HCT116 (cell line): Measurements from ENCODE around the gene SMC4. TPM values are rescaled to one million over a fixed set of nuclear protein-coding genes. Genes with fewer than 3 reads are reported as not detected.
A peak's percentile ranks its signal among the peaks of the same experiment; 100 is the strongest.

ENCODE experiments used
- ATAC-seq: fragments of 200-7000 bp; cut with Tn5 transposase; 2 replicates; pipeline ENCODE4 v1.9.1; 2020; ENCODE audit warnings: mild to moderate bottlenecking, moderate library complexity
- BruUV-seq: library from RNA; stranded (reverse); fragments of 400-500 nt; replicated peaks from 2 replicates; lab custom pipeline; 2021; lab: Mats Ljungman, UMichigan
- CTCF ChIA-PET: fragments of 300-600 bp; sonication (Branson Sonifier 250); formaldehyde crosslinking; loops from one replicate; lab custom pipeline; 2021; ENCODE audit warnings: antibody characterized with exemption; lab: Charles Lee
- POLR2A ChIA-PET: fragments of 300-600, 350-600 bp; sonication (Branson Sonifier 250); formaldehyde crosslinking; loops from one replicate; lab custom pipeline; 2021; ENCODE audit warnings: antibody characterized with exemption; lab: Charles Lee
- RAD21 ChIA-PET, 2 experiments: fragments of 300-600 bp; sonication (Branson Sonifier 250); formaldehyde crosslinking; loops; one replicate each; lab custom pipeline; 2023; ENCODE audit warnings: low total read pairs in 2 of 2; ENCODE audit not compliant: uncharacterized antibody in 2 of 2, unreplicated experiment in 2 of 2, low non-redundant PET in 1 of 2; lab: Charles Lee
- DNase-seq: peaks from one replicate; pipeline ENCODE4 v3.0.0-alpha.2; 2010; ENCODE audit warnings: low read depth, low spot score
- H2AFZ ChIP-seq: fragments of 200-600 bp; shearing (Covaris generic), sonication (generic); 2 replicates; pipeline ENCODE4 v1.6.1; 2017; ENCODE audit warnings: low read depth, mixed run types, mixed read lengths, antibody characterized with exemption, low read length; ENCODE audit not compliant: poor library complexity, severe bottlenecking
- H3K27ac ChIP-seq: 2 replicates; pipeline ENCODE4 v1.5.1; 2012; ENCODE audit warnings: low read depth, low read length
- H3K27me3 ChIP-seq: fragments of 200-600 bp; sonication (generic); 2 replicates; pipeline ENCODE4 v1.6.1; 2016; ENCODE audit warnings: mixed run types, low read length, mixed read lengths; ENCODE audit not compliant: insufficient read depth
- H3K36me3 ChIP-seq, 2 experiments: fragments of 200-500 bp in 1 of 2; fragments of 200-600 bp in 1 of 2; sonication (Bioruptor generic) in 1 of 2; sonication (generic) in 1 of 2; 2 replicates each; pipeline versions ENCODE4 v1.5.1 to v1.6.1; 2014 to 2016; ENCODE audit warnings: low read length in 2 of 2, inconsistent platforms in 1 of 2, mixed read lengths in 1 of 2, mixed run types in 1 of 2; ENCODE audit not compliant: insufficient read depth in 2 of 2, control insufficient read depth in 1 of 2
- H3K4me1 ChIP-seq, 2 experiments: fragments of 200-600 bp in 1 of 2; sonication (generic) in 1 of 2; 2 replicates each; pipeline versions ENCODE4 v1.5.1 to v1.6.1; 2012 to 2017; ENCODE audit warnings: low read length in 2 of 2, inconsistent platforms in 1 of 2, mild to moderate bottlenecking in 1 of 2, mixed read lengths in 1 of 2, mixed run types in 1 of 2, moderate library complexity in 1 of 2; ENCODE audit not compliant: insufficient read depth in 2 of 2, control insufficient read depth in 1 of 2
- H3K4me2 ChIP-seq: fragments of 200-600 bp; sonication (generic); 2 replicates; pipeline ENCODE4 v1.6.1; 2017; ENCODE audit warnings: mixed run types, low read length, mixed read lengths
- H3K4me3 ChIP-seq, 2 experiments: fragments of 200-600 bp in 1 of 2; sonication (generic) in 1 of 2; replicated peaks in 1 of 2; 2 replicates each; pipeline ENCODE4 v1.5.1; 2011 to 2016; ENCODE audit warnings: low read length in 2 of 2, control low read depth in 1 of 2, low read depth in 1 of 2, mild to moderate bottlenecking in 1 of 2, mixed read lengths in 1 of 2, mixed run types in 1 of 2
- H3K79me2 ChIP-seq: fragments of 200-600 bp; sonication (generic); 2 replicates; pipeline ENCODE4 v1.6.1; 2017; ENCODE audit warnings: mild to moderate bottlenecking, mixed run types, low read length, moderate library complexity, mixed read lengths; ENCODE audit not compliant: insufficient read depth
- H3K9ac ChIP-seq: fragments of 200-600 bp; sonication (generic); 2 replicates; pipeline ENCODE4 v1.6.1; 2016; ENCODE audit warnings: low read length, mixed read lengths
- H3K9me2 ChIP-seq: fragments of 200-600 bp; sonication (generic), shearing (Covaris generic); 2 replicates; pipeline ENCODE4 v1.6.1; 2017; ENCODE audit warnings: mixed run types, mild to moderate bottlenecking, moderate library complexity; ENCODE audit not compliant: insufficient read depth
- H3K9me3 ChIP-seq, 2 experiments: fragments of 200-500 bp in 1 of 2; fragments of 200-600 bp in 1 of 2; sonication (Bioruptor generic) in 1 of 2; sonication (generic) in 1 of 2; 2 replicates each; pipeline ENCODE4 v1.6.1; 2014 to 2017; ENCODE audit warnings: low read length in 2 of 2, mixed read lengths in 2 of 2, inconsistent platforms in 1 of 2, low read depth in 1 of 2, mild to moderate bottlenecking in 1 of 2, mixed run types in 1 of 2, moderate library complexity in 1 of 2; ENCODE audit not compliant: control insufficient read depth in 1 of 2, insufficient read depth in 1 of 2
- H4K20me1 ChIP-seq: fragments of 200-600 bp; sonication (generic), shearing (Covaris generic); 2 replicates; pipeline ENCODE4 v1.6.1; 2017; ENCODE audit warnings: mixed run types, mild to moderate bottlenecking, moderate library complexity; ENCODE audit not compliant: insufficient read depth
- EZH2 ChIP-seq: fragments of 200-600 bp; sonication (generic); IDR thresholded peaks from 2 replicates; pipeline ENCODE4 v1.6.1; 2017; ENCODE audit warnings: antibody characterized with exemption, mixed run types
- EZH2phosphoT487 ChIP-seq: fragments of 200-600 bp; IDR thresholded peaks from 2 replicates; pipeline ENCODE4 v1.6.1; 2018; ENCODE audit warnings: antibody characterized with exemption, borderline replicate concordance
- FOSL1 ChIP-seq: IDR thresholded peaks from 2 replicates; pipeline ENCODE4 v1.6.1; 2012; ENCODE audit warnings: low read depth
- REST ChIP-seq: IDR thresholded peaks from 2 replicates; pipeline ENCODE4 v1.6.1; 2012; ENCODE audit warnings: low read depth
- SIN3A ChIP-seq: IDR thresholded peaks from 2 replicates; pipeline ENCODE4 v1.6.1; 2012; ENCODE audit warnings: low read depth
- intact Hi-C: fragments of 100-400 bp; cut with micrococcal nuclease; formaldehyde crosslinking; loops from 2 replicates; pipeline ENCODE4 v1.10.0; 2022
- total RNA-seq: library from RNA; stranded (reverse); gene quantifications from one replicate; pipeline ENCODE4 v1.2.1, GENCODE V29; 2021; ENCODE audit not compliant: unreplicated experiment

SMC4 gene
- total RNA-seq, 1 experiment from 2014 or later, result 123 TPM

GRCh38 chr3:160400030-160400701 lies 716 bp downstream of the SMC4 start:
- 0 out of 2 replicates have a peak, but pooled peaks have one; percentile 7 for ATAC-seq
- TF ChIP-seq SIN3A (peak; percentile 45; the same call in 1 of the 2 replicates), FOSL1 (no peak)
- TF ChIP-seq, all 23 proteins: peak for 1
- H3K9ac ChIP-seq, result peak overlapping the region; percentile 94
- H3K36me3 ChIP-seq, result peaks cover 11 to 38% of the 10 kb centered on the region in 2 experiments; a peak in 3 of 4 replicates
- H3K27ac ChIP-seq, result peak overlapping the region; percentile 95
- no peaks in the 10 kb centered on the region for H3K27me3 ChIP-seq
- H3K79me2 ChIP-seq, result peaks cover 89% of the 10 kb centered on the region
- no peak overlapping the region for H2AFZ ChIP-seq
- peaks cover 17 to 32% of the 10 kb centered on the region in 2 experiments for H3K4me1 ChIP-seq
- RAD21 ChIA-PET, result no interaction called here
- DNase-seq, result no peak
- H3K4me2 ChIP-seq, result peak overlapping the region; percentile 91
- intact Hi-C loops, result no loop called here
- BruUV-seq, result no TSS peak
- H4K20me1 ChIP-seq, result peaks cover 11% of the 10 kb centered on the region; the same call in 1 of the 2 replicates
- POLR2A ChIA-PET, result no interaction called here
- peak overlapping the region; percentile 90 to 93 for H3K4me3 ChIP-seq
- CTCF ChIA-PET, result no interaction called here
- no peaks in the 10 kb centered on the region for H3K9me3 ChIP-seq
- no peaks in the 10 kb centered on the region for H3K9me2 ChIP-seq

- ChIA-PET RAD21 (no interaction called here), POLR2A (no interaction called here), CTCF (no interaction called here)
- peaks cover 15 to 43% of the 10 kb centered on the region in 2 experiments; a peak in 3 of 4 replicates for H3K36me3 ChIP-seq
- H3K4me2 ChIP-seq, result peak overlapping the region; percentile 91
- TF ChIP-seq REST, result no peak
- no peak for TF ChIP-seq EZH2phosphoT487
- TF ChIP-seq EZH2, result no peak
- no peak for DNase-seq
- no peaks in the 10 kb centered on the region for H3K9me3 ChIP-seq
- peak overlapping the region; percentile 94 for H3K9ac ChIP-seq
- BruUV-seq, result no TSS peak
- intact Hi-C loops, result no loop called here
- no peak overlapping the region for H2AFZ ChIP-seq
- peaks cover 17 to 26% of the 10 kb centered on the region in 2 experiments for H3K4me1 ChIP-seq
- peak overlapping the region; percentile 95 for H3K27ac ChIP-seq
- H3K9me2 ChIP-seq, result no peaks in the 10 kb centered on the region
- peaks cover 90% of the 10 kb centered on the region for H3K79me2 ChIP-seq
- peaks cover 16% of the 10 kb centered on the region; the same call in 1 of the 2 replicates for H4K20me1 ChIP-seq
- H3K27me3 ChIP-seq, result no peaks in the 10 kb centered on the region
- ATAC-seq, result no peak
- peak overlapping the region; percentile 90 to 93 for H3K4me3 ChIP-seq
Observed at GRCh38 chr3:160400702-160401150, 1.3 kb downstream of the SMC4 start.
